IMR-90 (cell line): ENCODE data around the gene SLAMF7. TPM values are rescaled to one million over a fixed set of nuclear protein-coding genes. Genes with fewer than 3 reads are reported as not detected.

ENCODE experiments used
- ATAC-seq: fragments of 200-7000 bp; cut with Tn5 transposase; 2 replicates; pipeline ENCODE4 v1.9.1; 2020; ENCODE audit warnings: low read depth, mild to moderate bottlenecking, moderate library complexity
- BruUV-seq: library from RNA; stranded (reverse); fragments of 400-500 nt; replicated peaks from 2 replicates; lab custom pipeline; 2021; lab: Mats Ljungman, UMichigan
- CTCF ChIA-PET: fragments of 300-600 bp; formaldehyde crosslinking; extraction: SDS; loops from one replicate; lab custom pipeline; 2021; ENCODE audit warnings: antibody characterized with exemption; lab: Yijun Ruan, JAX
- POLR2A ChIA-PET: fragments of 300-600 bp; sonication (Branson Sonifier 250); formaldehyde crosslinking; loops from one replicate; lab custom pipeline; 2022; ENCODE audit warnings: antibody characterized with exemption; ENCODE audit not compliant: unreplicated experiment; lab: Charles Lee
- DNase-seq: peaks from one replicate; pipeline ENCODE4 v3.0.0; 2013
- H2AFZ ChIP-seq: replicated peaks from 2 replicates; pipeline ENCODE3; 2013; ENCODE audit warnings: low read length, mild to moderate bottlenecking; ENCODE audit not compliant: poor library complexity
- H2AK5ac ChIP-seq: 2 replicates; pipeline ENCODE4 v1.6.1; 2013; ENCODE audit warnings: low read depth, low read length, inconsistent platforms
- H2AK9ac ChIP-seq: replicated peaks from 2 replicates; pipeline ENCODE3; 2013; ENCODE audit warnings: mild to moderate bottlenecking, low read depth, low read length, moderate library complexity; ENCODE audit not compliant: poor library complexity
- H2BK120ac ChIP-seq: 2 replicates; pipeline ENCODE4 v1.6.1; 2013; ENCODE audit warnings: low read depth, low read length, inconsistent platforms
- H2BK15ac ChIP-seq: 3 replicates; pipeline ENCODE4 v1.6.1; 2013; ENCODE audit warnings: low read depth, low read length, inconsistent platforms
- H2BK20ac ChIP-seq: 2 replicates; pipeline ENCODE4 v1.6.1; 2013; ENCODE audit warnings: low read depth, mild to moderate bottlenecking, inconsistent platforms, low read length, moderate library complexity
- H2BK5ac ChIP-seq: 2 replicates; pipeline ENCODE4 v1.6.1; 2013; ENCODE audit warnings: mild to moderate bottlenecking, low read depth, low read length, inconsistent platforms; ENCODE audit not compliant: poor library complexity, severe bottlenecking
- H3K14ac ChIP-seq: replicated peaks from 2 replicates; pipeline ENCODE4 v1.6.1; 2013; ENCODE audit warnings: low read depth, low read length, inconsistent platforms
- H3K18ac ChIP-seq: 2 replicates; pipeline ENCODE4 v1.6.1; 2013; ENCODE audit warnings: low read depth, low read length, control low read depth
- H3K23ac ChIP-seq: 2 replicates; pipeline ENCODE4 v1.6.1; 2013; ENCODE audit warnings: low read depth, low read length, inconsistent platforms
- H3K27ac ChIP-seq: 2 replicates; pipeline ENCODE4 v1.5.1; 2013; ENCODE audit warnings: mild to moderate bottlenecking, control low read depth, low read length; ENCODE audit not compliant: insufficient read depth
- H3K27me3 ChIP-seq: 2 replicates; pipeline ENCODE4 v1.6.1; 2013; ENCODE audit warnings: low read length; ENCODE audit not compliant: control insufficient read depth, insufficient read depth
- H3K36me3 ChIP-seq: 2 replicates; pipeline ENCODE4 v1.6.1; 2013; ENCODE audit warnings: low read length, mixed read lengths; ENCODE audit not compliant: control insufficient read depth, insufficient read depth
- H3K4ac ChIP-seq: 2 replicates; pipeline ENCODE4 v1.6.1; 2013; ENCODE audit warnings: low read depth, low read length, inconsistent platforms
- H3K4me1 ChIP-seq: 2 replicates; pipeline ENCODE4 v1.6.1; 2013; ENCODE audit warnings: low read length, mixed read lengths; ENCODE audit not compliant: control insufficient read depth, insufficient read depth
- H3K4me2 ChIP-seq: 2 replicates; pipeline ENCODE4 v1.6.1; 2013; ENCODE audit warnings: low read depth, mild to moderate bottlenecking, control low read depth, low read length, moderate library complexity
- H3K4me3 ChIP-seq: 2 replicates; pipeline ENCODE4 v1.5.1; 2013; ENCODE audit warnings: low read depth, mild to moderate bottlenecking, control low read depth, low read length, moderate library complexity; ENCODE audit not compliant: insufficient read depth
- H3K56ac ChIP-seq: 2 replicates; pipeline ENCODE4 v1.6.1; 2013; ENCODE audit warnings: low read length, inconsistent platforms; ENCODE audit not compliant: insufficient read depth; ENCODE audit errors: extremely low read depth
- H3K79me1 ChIP-seq, 2 experiments: 2 replicates each; pipeline ENCODE4 v1.6.1; 2013; ENCODE audit warnings: low read length in 2 of 2, inconsistent platforms in 1 of 2, low read depth in 1 of 2
- H3K9ac ChIP-seq: 2 replicates; pipeline ENCODE4 v1.6.1; 2013; ENCODE audit warnings: low read depth, low read length, control low read depth
- H3K9me1 ChIP-seq: 2 replicates; pipeline ENCODE4 v1.6.1; 2013; ENCODE audit warnings: low read length, inconsistent platforms; ENCODE audit not compliant: insufficient read depth
- H3K9me3 ChIP-seq: 2 replicates; pipeline ENCODE4 v1.6.1; 2013; ENCODE audit warnings: low read length; ENCODE audit not compliant: control insufficient read depth, insufficient read depth
- H4K20me1 ChIP-seq: 2 replicates; pipeline ENCODE4 v1.6.1; 2013; ENCODE audit warnings: low read length, inconsistent platforms; ENCODE audit not compliant: insufficient read depth
- H4K5ac ChIP-seq: 2 replicates; pipeline ENCODE4 v1.6.1; 2013; ENCODE audit warnings: mild to moderate bottlenecking, low read depth, low read length, control low read depth
- H4K8ac ChIP-seq, 2 experiments: 2 replicates each; pipeline ENCODE4 v1.6.1; 2013; ENCODE audit warnings: low read depth in 2 of 2, low read length in 2 of 2, control low read depth in 1 of 2, inconsistent platforms in 1 of 2
- H4K91ac ChIP-seq: 2 replicates; pipeline ENCODE4 v1.6.1; 2013; ENCODE audit warnings: low read depth, low read length, inconsistent platforms; ENCODE audit not compliant: insufficient read depth
- BHLHE40 ChIP-seq: fragments of 150-350 bp; IDR thresholded peaks from 2 replicates; pipeline ENCODE4 v1.6.1; 2016; ENCODE audit warnings: mild to moderate bottlenecking, low read depth, low read length
- CEBPB ChIP-seq: IDR thresholded peaks from 2 replicates; pipeline ENCODE4 v1.6.1; 2012; ENCODE audit warnings: low read depth, low read length, improper control_type of control experiment
- CHD1 ChIP-seq: IDR thresholded peaks from 2 replicates; pipeline ENCODE4 v1.6.1; 2012; ENCODE audit warnings: low read depth, low read length, improper control_type of control experiment
- CTCF ChIP-seq: conservative IDR thresholded peaks from 2 replicates; pipeline ENCODE4 v1.5.1; 2012; ENCODE audit warnings: mild to moderate bottlenecking, low read depth, low read length, improper control_type of control experiment
- ELK1 ChIP-seq: fragments of 150-350 bp; IDR thresholded peaks from 2 replicates; pipeline ENCODE4 v1.6.1; 2016; ENCODE audit warnings: low read depth, mild to moderate bottlenecking, low read length, moderate library complexity, borderline replicate concordance
- MAFK ChIP-seq: IDR thresholded peaks from 2 replicates; pipeline ENCODE4 v1.6.1; 2012; ENCODE audit warnings: low read depth, low read length, improper control_type of control experiment
- MXI1 ChIP-seq: IDR thresholded peaks from 2 replicates; pipeline ENCODE4 v1.6.1; 2012; ENCODE audit warnings: low read depth, mild to moderate bottlenecking, low read length, moderate library complexity, borderline replicate concordance
- RAD21 ChIP-seq: IDR thresholded peaks from 2 replicates; pipeline ENCODE4 v1.6.1; 2012; ENCODE audit warnings: low read length, improper control_type of control experiment
- RCOR1 ChIP-seq: IDR thresholded peaks from 2 replicates; pipeline ENCODE4 v1.6.1; 2012; ENCODE audit warnings: mild to moderate bottlenecking, low read length, improper control_type of control experiment; ENCODE audit not compliant: insufficient replicate concordance
- RFX5 ChIP-seq: IDR thresholded peaks from 2 replicates; pipeline ENCODE4 v1.8.0; 2012; ENCODE audit warnings: low read depth, mild to moderate bottlenecking, low read length, moderate library complexity
- SMC3 ChIP-seq: fragments of 150-350 bp; IDR thresholded peaks from 2 replicates; pipeline ENCODE4 v1.6.1; 2016; ENCODE audit warnings: low read depth, mild to moderate bottlenecking, antibody characterized with exemption, low read length, moderate library complexity
- USF2 ChIP-seq: fragments of 150-350 bp; IDR thresholded peaks from 2 replicates; pipeline ENCODE4 v1.6.1; 2017; ENCODE audit warnings: mild to moderate bottlenecking, antibody characterized with exemption, low read length, low read depth
- dilution Hi-C: fragments of 300-500 bp; cut with HindIII; formaldehyde crosslinking; loops from one replicate; pipeline ENCODE4 v1.14.3; 2018; ENCODE audit warnings: low sequenced_read_pairs; ENCODE audit not compliant: unreplicated experiment
- in situ Hi-C: fragments of 300-500 bp; cut with MboI; formaldehyde crosslinking; loops from 3 replicates; pipeline ENCODE4 v1.14.3; 2019; ENCODE audit warnings: low sequenced_read_pairs, inconsistent platforms, mixed read lengths
- intact Hi-C: fragments of 100-400 bp; cut with micrococcal nuclease; formaldehyde crosslinking; loops from 2 replicates; pipeline ENCODE4 v1.10.0; 2022
- polyA plus RNA-seq, 3 experiments: library from polyadenylated mRNA; depleted of rRNA; stranded (reverse); fragments of >200 nt; gene quantifications; 2 replicates each; pipeline ENCODE4 v1.2.3, GENCODE V29; 2012; ENCODE audit warnings: low replicate concordance in 1 of 3
- total RNA-seq: library from RNA; depleted of rRNA; stranded (reverse); fragments of >200 nt; gene quantifications from 2 replicates; pipeline ENCODE4 v1.2.3, GENCODE V29; 2012

Gene SLAMF7
- total and polyA plus RNA-seq, 2 of the 4 experiments (the other 2 are of a cell fraction) = not detected

- H3K9me1 ChIP-seq = no peaks in the 10 kb centered on the region
- TF ChIP-seq USF2 (no peak), CTCF (no peak), MXI1 (no peak), MAFK (no peak), RAD21 (no peak), SMC3 (no peak), CEBPB (no peak), RFX5 (no peak), BHLHE40 (no peak), ELK1 (no peak), CHD1 (no peak), RCOR1 (no peak)
- H2BK15ac ChIP-seq = no peak overlapping the region
- H3K4ac ChIP-seq = no peak overlapping the region
- H4K20me1 ChIP-seq = no peaks in the 10 kb centered on the region
- no peak overlapping the region for H4K8ac ChIP-seq
- intact Hi-C loops (no loop called here), in situ Hi-C loops (no loop called here), dilution Hi-C loops (no loop called here)
- CTCF ChIA-PET = no interaction called here
- no peak overlapping the region for H2BK120ac ChIP-seq
- DNase-seq (no peak), ATAC-seq (no peak)
- H3K9ac ChIP-seq = no peak overlapping the region
- no peak overlapping the region for H2AK9ac ChIP-seq
- no peak overlapping the region for H4K5ac ChIP-seq
- no peak overlapping the region for H3K27ac ChIP-seq
- no peaks in the 10 kb centered on the region for H3K27me3 ChIP-seq
- H3K9me3 ChIP-seq = no peaks in the 10 kb centered on the region
- H3K23ac ChIP-seq = no peak overlapping the region
- no peak overlapping the region for H2AFZ ChIP-seq
- no peak overlapping the region for H3K56ac ChIP-seq
- H3K4me3 ChIP-seq = no peak overlapping the region
- no peak overlapping the region for H4K91ac ChIP-seq
- no peak overlapping the region for H2BK20ac ChIP-seq
- H3K4me1 ChIP-seq = no peaks in the 10 kb centered on the region
- H2BK5ac ChIP-seq = no peak overlapping the region
- H3K18ac ChIP-seq = no peak overlapping the region
- H3K36me3 ChIP-seq = no peaks in the 10 kb centered on the region
- no peaks in the 10 kb centered on the region for H3K79me1 ChIP-seq
- POLR2A ChIA-PET = no interaction called here
- no peak overlapping the region for H3K4me2 ChIP-seq
- no TSS peak for BruUV-seq
- H3K14ac ChIP-seq = no peak overlapping the region
- H2AK5ac ChIP-seq = no peak overlapping the region
Measured at GRCh38 chr1:160753594-160753993, 14.5 kb downstream of the SLAMF7 start.
